ENCODE measurements around the gene RER1.
"Not testable (repeated sequence)": the region's sequence is repeated elsewhere in the genome, so short reads cannot be mapped to it uniquely, and the experiment has no call there.

RER1 gene

GRCh38 chr1:2437617-2438016, 46.0 kb downstream of the RER1 start:
- no peak overlapping the region for H3K4me3 ChIP-seq (ENCODE audit: low read length)
- TF ChIP-seq CTCF (conservative IDR thresholded peaks at IDR 0.05; ENCODE audit: low read length) = no peak
- DNase-seq (ENCODE audit: low read depth) = no peak

- TF ChIP-seq CTCF (conservative IDR thresholded peaks at IDR 0.05; ENCODE audit: low read length) = no peak
- no peak overlapping the region for H3K4me3 ChIP-seq (ENCODE audit: low read length)
- DNase-seq (ENCODE audit: low read depth) = no peak
Observed at GRCh38 chr1:2438038-2438437, 46.4 kb downstream of the RER1 start.

- no peak overlapping the region for H3K4me3 ChIP-seq (ENCODE audit: low read length)
- DNase-seq (ENCODE audit: low read depth) = no peak
- no peak for TF ChIP-seq CTCF (conservative IDR thresholded peaks at IDR 0.05; ENCODE audit: low read length)
Observed at GRCh38 chr1:2438641-2439040, 47.0 kb downstream of the RER1 start.

GRCh38 chr1:2439369-2439768, 47.7 kb downstream of the RER1 start:
- no peak for TF ChIP-seq CTCF (conservative IDR thresholded peaks at IDR 0.05; ENCODE audit: low read length)
- no peak for DNase-seq (ENCODE audit: low read depth)
- no peak overlapping the region for H3K4me3 ChIP-seq (ENCODE audit: low read length)

GRCh38 chr1:2440346-2440745, 48.7 kb downstream of the RER1 start:
- DNase-seq (ENCODE audit: low read depth); H3K4me3 ChIP-seq (ENCODE audit: low read length): not testable (repeated sequence)

- H3K4me3 ChIP-seq (ENCODE audit: low read length) = no peak overlapping the region
- no peak for TF ChIP-seq CTCF (conservative IDR thresholded peaks at IDR 0.05; ENCODE audit: low read length)
- no peak for DNase-seq (ENCODE audit: low read depth)
Observed at GRCh38 chr1:2441746-2442145, 50.1 kb downstream of the RER1 start.

GRCh38 chr1:2442661-2443060, 51.0 kb downstream of the RER1 start:
- no peak for TF ChIP-seq CTCF (conservative IDR thresholded peaks at IDR 0.05; ENCODE audit: low read length)
- DNase-seq (ENCODE audit: low read depth) = no peak
- H3K4me3 ChIP-seq (ENCODE audit: low read length) = no peak overlapping the region
